ENCODE measurements around the gene ATXN10. TPM values are rescaled to one million over a fixed set of nuclear protein-coding genes. Genes with fewer than 3 reads are reported as not detected.

ATXN10 gene
- total and polyA plus RNA-seq, 2 of the 13 experiments (the other 11 are each of a cell fraction or from before 2014, with no cell fraction given): 60.1 to 194 TPM

GRCh38 chr22:45781966-45782365 lies 110.3 kb downstream of the ATXN10 start:
- CTCF ChIA-PET (ENCODE audit: low intra/inter-chr PET ratio, low total read pairs): no interaction called here
- H2AFZ ChIP-seq (ENCODE audit: low read length): no peak overlapping the region
- POLR2A ChIA-PET: no interaction called here
- intact Hi-C loops (cut with micrococcal nuclease; ENCODE audit: unreplicated experiment): no loop called here
- no peak overlapping the region for H3K9ac ChIP-seq (ENCODE audit: insufficient read depth, low read depth, low read length)
- in situ Hi-C loops (cut with HindIII; ENCODE audit: extremely low pct_ligation_motif_present, low pct_unique_long_range_greater_than_20kb): no loop called here
- no peaks in the 10 kb centered on the region for H3K27me3 ChIP-seq (ENCODE audit: control insufficient read depth in 1 of 2, insufficient read depth in 2 of 2, low read length in 2 of 2)
- H3K27ac ChIP-seq (ENCODE audit: extremely low read length, insufficient read depth, low read length): no peak overlapping the region
- ATAC-seq (no peak), DNase-seq (ENCODE audit: low spot score) (no peak), FAIRE-seq (no peak)
- H3K9me3 ChIP-seq (ENCODE audit: low read length): no peaks in the 10 kb centered on the region
- WGBS (ENCODE audit: low lambda C conversion rate): 92% methylated on average over 6 of the region's 6 CpGs
- no TSS peak for BruUV-seq (replicated peaks)
- H3K79me2 ChIP-seq (ENCODE audit: insufficient read depth, low read length): peaks cover 2% of the 10 kb centered on the region
- no peak overlapping the region for H3K4me3 ChIP-seq (replicated peaks in 1 of 3; ENCODE audit: insufficient read depth in 1 of 3, low read depth in 2 of 3, low read length in 3 of 3)
- H3K4me1 ChIP-seq (ENCODE audit: insufficient read depth, low read length): peaks cover 10% of the 10 kb centered on the region
- no peak overlapping the region for H3K4me2 ChIP-seq (ENCODE audit: low read depth, low read length)
- no peaks in the 10 kb centered on the region; the same call in 1 of the 2 replicates for H4K20me1 ChIP-seq (ENCODE audit: insufficient read depth, low read length)
- peaks cover 2 to 25% of the 10 kb centered on the region in 2 experiments; a peak in 2 of 5 replicates for H3K36me3 ChIP-seq (replicated peaks in 1 of 2; ENCODE audit: control insufficient read depth in 1 of 2, insufficient read depth in 2 of 2, low read length in 2 of 2)
- TF ChIP-seq NAIF1 (CRISPR knock-in tag; IDR thresholded peaks at IDR 0.05; ENCODE audit: borderline replicate concordance) (no peak), ZHX1 (CRISPR knock-in tag; IDR thresholded peaks at IDR 0.05; ENCODE audit: low read depth) (no peak), HNF1A (IDR thresholded peaks at IDR 0.05; ENCODE audit: low read depth) (no peak), HNF1A (CRISPR knock-in tag; IDR thresholded peaks at IDR 0.05; ENCODE audit: borderline replicate concordance) (no peak), IRX3 (CRISPR knock-in tag; IDR thresholded peaks at IDR 0.05; ENCODE audit: borderline replicate concordance, low read depth) (no peak), ZBTB38 (CRISPR knock-in tag; IDR thresholded peaks at IDR 0.05) (no peak), AKAP8 (CRISPR knock-in tag; IDR thresholded peaks at IDR 0.05) (no peak), POLR2A (IDR thresholded peaks at IDR 0.05; ENCODE audit: insufficient read depth in 1 of 2, low read depth in 2 of 2, low read length in 2 of 2) (no peak), ZNF670 (CRISPR knock-in tag; IDR thresholded peaks at IDR 0.05; ENCODE audit: borderline replicate concordance) (no peak), ZNF770 (CRISPR knock-in tag; IDR thresholded peaks at IDR 0.05) (no peak), ZNF678 (CRISPR knock-in tag; IDR thresholded peaks at IDR 0.05) (no peak), ISX (CRISPR knock-in tag; conservative IDR thresholded peaks at IDR 0.05) (no peak), CEBPZ (IDR thresholded peaks at IDR 0.05; ENCODE audit: low read length) (no peak)

Data from HepG2 (cell line).